HepG2 (cell line): ENCODE data around the gene GALNTL6. TPM values are rescaled to one million over a fixed set of nuclear protein-coding genes. Genes with fewer than 3 reads are reported as not detected.

Source experiments
- MEIS1 ChIP-seq: sonication (generic); formaldehyde crosslinking; IDR thresholded peaks from 2 replicates; pipeline ENCODE4 v1.9.0; 2021; ENCODE audit warnings: mild to moderate bottlenecking, missing genetic modification reagents, moderate library complexity, borderline replicate concordance
- MYC ChIP-seq: sonication (generic); formaldehyde crosslinking; IDR thresholded peaks from 2 replicates; pipeline ENCODE4 v1.9.0; 2021; ENCODE audit warnings: missing genetic modification reagents, borderline replicate concordance
- PATZ1 ChIP-seq: sonication (generic); formaldehyde crosslinking; IDR thresholded peaks from 2 replicates; pipeline ENCODE4 v1.4.0; 2020; ENCODE audit warnings: missing genetic modification reagents
- PRDM4 ChIP-seq: sonication (generic); formaldehyde crosslinking; IDR thresholded peaks from 2 replicates; pipeline ENCODE4 v1.9.0; 2021; ENCODE audit warnings: missing genetic modification reagents, borderline replicate concordance
- SRF ChIP-seq: IDR thresholded peaks from 2 replicates; pipeline ENCODE4 v1.6.1; 2011; ENCODE audit warnings: mild to moderate bottlenecking, low read depth, low read length, moderate library complexity
- ZBTB10 ChIP-seq: sonication (generic); formaldehyde crosslinking; IDR thresholded peaks from 2 replicates; pipeline ENCODE4 v1.4.0; 2020; ENCODE audit warnings: missing genetic modification reagents, borderline replicate concordance
- ZFP1 ChIP-seq: IDR thresholded peaks from 2 replicates; pipeline ENCODE4 v1.6.1; 2016
- polyA plus RNA-seq, 8 experiments: library from polyadenylated mRNA; depleted of rRNA in 3 of 8; stranded (reverse) in 7 of 8; unstranded in 1 of 8; fragments of >200 nt; fragmentation: Illumina TruSeq in 4 of 8; extraction: Trizol in 4 of 8; gene quantifications; 2 replicates each; pipeline versions ENCODE4 v1.2.1 to v1.2.3, GENCODE V29; 2011 to 2016; ENCODE audit warnings: low read depth in 4 of 8, missing spikeins in 1 of 8, mixed read lengths in 1 of 8; ENCODE audit not compliant: insufficient read depth in 1 of 8
- total RNA-seq, 5 experiments: library from RNA; depleted of rRNA; stranded (reverse); fragments of >200 nt; fragmentation: Illumina TruSeq; extraction: Trizol; gene quantifications; 2 replicates each; pipeline ENCODE4 v1.2.3, GENCODE V29; 2016; ENCODE audit warnings: low read depth in 1 of 5

The GALNTL6 gene
- total and polyA plus RNA-seq, 2 of the 13 experiments (the other 11 are each of a cell fraction or from before 2014, with no cell fraction given): not detected

GRCh38 chr4:172675232-172675631 lies 862.0 kb downstream of the GALNTL6 start (continued):
- TF ChIP-seq MEIS1 (no peak), PRDM4 (no peak), ZFP1 (CRISPR knock-in tag) (no peak), MYC (CRISPR knock-in tag) (no peak), PATZ1 (CRISPR knock-in tag) (no peak), ZBTB10 (CRISPR knock-in tag) (no peak), SRF (no peak)
- TF ChIP-seq, all 625 proteins: peak for 0
